ENCODE results near the gene HOXC13. TPM values are rescaled to one million over a fixed set of nuclear protein-coding genes. Genes with fewer than 3 reads are reported as not detected.

HOXC13 gene
- 0.48 and 0.78 TPM in 2 replicates for total RNA-seq (2014; rRNA removed; shearing (Covaris generic))

GRCh38 chr12:53938326-53939140, at the start of gene HOXC13:
Gene HOXC13 (plus strand): TSS chr12:53938831. CDS start chr12:53938907, 76 bp downstream.
- DNase-seq (ENCODE audit: low read depth): peak; percentile 92

GRCh38 chr12:53890081-53890480, 48.5 kb upstream of the HOXC13 start:
- DNase-seq (ENCODE audit: low read depth): no peak

- no peak for DNase-seq (ENCODE audit: low read depth)
Observed at GRCh38 chr12:53892762-53893395, 45.8 kb upstream of the HOXC13 start.

- DNase-seq (ENCODE audit: low read depth): no peak
Observed at GRCh38 chr12:53899230-53899629, 39.4 kb upstream of the HOXC13 start.

GRCh38 chr12:53907103-53907502, 31.5 kb upstream of the HOXC13 start:
- DNase-seq (ENCODE audit: low read depth): no peak

GRCh38 chr12:53916788-53917655, 21.6 kb upstream of the HOXC13 start:
- no peak for DNase-seq (ENCODE audit: low read depth)

- no peak for DNase-seq (ENCODE audit: low read depth)
Observed at GRCh38 chr12:53924521-53925405, 13.9 kb upstream of the HOXC13 start.

GRCh38 chr12:53927220-53928029, 11.2 kb upstream of the HOXC13 start:
- DNase-seq (ENCODE audit: low read depth): no peak

- no peak for DNase-seq (ENCODE audit: low read depth)
Observed at GRCh38 chr12:53928054-53928835, 10.4 kb upstream of the HOXC13 start.

- no peak for DNase-seq (ENCODE audit: low read depth)
Observed at GRCh38 chr12:53929527-53929926, 9.1 kb upstream of the HOXC13 start.

GRCh38 chr12:53930591-53931255, 7.9 kb upstream of the HOXC13 start:
- DNase-seq (ENCODE audit: low read depth): no peak

- DNase-seq (ENCODE audit: low read depth): no peak
Observed at GRCh38 chr12:53931844-53932581, 6.6 kb upstream of the HOXC13 start.

- no peak for DNase-seq (ENCODE audit: low read depth)
Observed at GRCh38 chr12:53932915-53933314, 5.7 kb upstream of the HOXC13 start.

- DNase-seq (ENCODE audit: low read depth): no peak
Observed at GRCh38 chr12:53935383-53936341, 3.0 kb upstream of the HOXC13 start.

- DNase-seq (ENCODE audit: low read depth): no peak
Observed at GRCh38 chr12:53937099-53937498, 1.5 kb upstream of the HOXC13 start.

GRCh38 chr12:53937596-53938325, 870 bp upstream of the HOXC13 start:
- no peak for DNase-seq (ENCODE audit: low read depth)

Measured in RPMI7951 (cell line).